Colonic mucosa (tissue), 4 donors: ENCODE measurements around the gene TNIK. TPM values are rescaled to one million over a fixed set of nuclear protein-coding genes. Genes with fewer than 3 reads are reported as not detected.

Experiments used
- DNase-seq: peaks from one replicate; pipeline ENCODE4 v3.0.0-alpha.2; 2020
- H3K27ac ChIP-seq: fragments of 200-600 bp; one replicate; pipeline ENCODE4 v1.8.0; 2021
- H3K27me3 ChIP-seq: fragments of 200-600 bp; one replicate; pipeline ENCODE4 v1.8.0; 2021
- H3K36me3 ChIP-seq: fragments of 200-600 bp; one replicate; pipeline ENCODE4 v1.8.0; 2021
- H3K4me1 ChIP-seq: fragments of 200-600 bp; one replicate; pipeline ENCODE4 v1.8.0; 2021; ENCODE audit warnings: mild to moderate bottlenecking
- H3K4me3 ChIP-seq: fragments of 200-600 bp; one replicate; pipeline ENCODE4 v1.8.0; 2021
- H3K9ac ChIP-seq, 2 donors: one replicate each; pipeline ENCODE4 v1.7.0; 2013; ENCODE audit warnings: control low read depth in 2 of 2, low read depth in 2 of 2, low read length in 2 of 2
- H3K9me3 ChIP-seq: fragments of 200-600 bp; one replicate; pipeline ENCODE4 v1.8.0; 2021
- intact Hi-C: fragments of 100-400 bp; cut with DNase I; formaldehyde crosslinking; loops from one replicate; pipeline ENCODE4 v1.14.1; 2022
- total RNA-seq, 2 donors: library from RNA; stranded (reverse); fragmentation: NEBNext Ultra II Directional in 1 of 2; extraction: Animal tissue kit (Norgen Biotek cat#: 25700) in 1 of 2; gene quantifications; one replicate each; pipeline ENCODE4 v1.2.1, GENCODE V29; 2021
- TF ChIP-seq, protein P1 (sequence below): fragments of 200-600 bp; IDR thresholded peaks from one replicate; pipeline ENCODE4 v1.8.0; 2022; ENCODE audit warnings: antibody characterized with exemption, mild to moderate bottlenecking
- donor health status: healthy.
- donor health status: DM: no; HTN: no; CAD: no.
- donor health status: DM: no; HTN: no; CAD: no.

TNIK gene
- total RNA-seq, 2 donors from 2014 or later: 19.9 to 30.9 TPM

GRCh38 chr3:171417813-171418212, 42.4 kb downstream of the TNIK start:
- Histone ChIP-seq H3K4me3 (no peak overlapping the region), H3K27ac (no peak overlapping the region), H3K36me3 (no peaks in the 10 kb centered on the region), H3K9me3 (no peaks in the 10 kb centered on the region), H3K9ac (no peak overlapping the region), H3K27me3 (no peaks in the 10 kb centered on the region), H3K4me1 (no peaks in the 10 kb centered on the region)
- no peak for DNase-seq
- intact Hi-C loops: no loop called here
- TF ChIP-seq, protein P1, sequence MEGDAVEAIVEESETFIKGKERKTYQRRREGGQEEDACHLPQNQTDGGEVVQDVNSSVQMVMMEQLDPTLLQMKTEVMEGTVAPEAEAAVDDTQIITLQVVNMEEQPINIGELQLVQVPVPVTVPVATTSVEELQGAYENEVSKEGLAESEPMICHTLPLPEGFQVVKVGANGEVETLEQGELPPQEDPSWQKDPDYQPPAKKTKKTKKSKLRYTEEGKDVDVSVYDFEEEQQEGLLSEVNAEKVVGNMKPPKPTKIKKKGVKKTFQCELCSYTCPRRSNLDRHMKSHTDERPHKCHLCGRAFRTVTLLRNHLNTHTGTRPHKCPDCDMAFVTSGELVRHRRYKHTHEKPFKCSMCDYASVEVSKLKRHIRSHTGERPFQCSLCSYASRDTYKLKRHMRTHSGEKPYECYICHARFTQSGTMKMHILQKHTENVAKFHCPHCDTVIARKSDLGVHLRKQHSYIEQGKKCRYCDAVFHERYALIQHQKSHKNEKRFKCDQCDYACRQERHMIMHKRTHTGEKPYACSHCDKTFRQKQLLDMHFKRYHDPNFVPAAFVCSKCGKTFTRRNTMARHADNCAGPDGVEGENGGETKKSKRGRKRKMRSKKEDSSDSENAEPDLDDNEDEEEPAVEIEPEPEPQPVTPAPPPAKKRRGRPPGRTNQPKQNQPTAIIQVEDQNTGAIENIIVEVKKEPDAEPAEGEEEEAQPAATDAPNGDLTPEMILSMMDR: no peak

DNA sequence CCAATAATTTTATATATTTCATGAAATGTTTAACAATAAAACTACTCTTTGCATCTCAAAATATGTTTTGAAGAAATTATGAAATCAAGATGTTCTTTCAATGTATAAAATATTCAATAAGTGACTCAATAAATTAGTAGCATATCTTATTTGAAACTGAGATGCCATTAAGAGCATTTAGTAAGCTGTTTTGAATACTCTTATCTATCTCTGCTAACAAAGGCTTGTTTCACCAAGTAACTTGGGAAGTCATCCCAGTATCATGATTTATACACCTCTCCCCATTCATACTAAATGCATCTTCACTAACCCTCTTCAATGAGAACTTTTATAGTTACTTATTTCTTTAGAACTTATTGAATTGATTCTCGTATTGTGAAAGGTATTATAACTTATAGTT, 43.1 kb downstream of the TNIK start:
- intact Hi-C loops: no loop called here
- H3K27ac ChIP-seq: no peak overlapping the region

DNA sequence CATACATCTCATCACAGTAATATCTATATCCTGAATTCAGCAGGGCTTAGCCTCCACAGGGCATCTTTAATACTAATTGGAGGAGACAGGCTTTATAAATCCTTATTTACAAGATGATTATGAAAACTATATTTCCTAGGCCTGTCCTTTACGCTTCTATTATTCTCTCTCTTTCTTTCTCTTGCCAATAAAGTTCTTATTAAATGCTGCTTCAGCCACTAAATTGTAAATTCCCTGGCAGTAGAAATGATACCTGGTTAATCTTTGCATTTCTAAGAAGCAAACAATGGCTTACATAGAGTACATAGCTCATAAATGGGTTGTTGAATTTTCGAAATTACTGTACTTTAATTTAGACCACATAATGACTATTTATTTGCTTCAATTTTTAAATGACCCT, 43.5 kb downstream of the TNIK start:
- Histone ChIP-seq H3K36me3 (no peaks in the 10 kb centered on the region), H3K4me1 (no peaks in the 10 kb centered on the region), H3K9ac (no peak overlapping the region), H3K4me3 (no peak overlapping the region), H3K9me3 (no peaks in the 10 kb centered on the region), H3K27ac (no peak overlapping the region), H3K27me3 (no peaks in the 10 kb centered on the region)
- TF ChIP-seq, protein P1: no peak
- intact Hi-C loops: no loop called here
- DNase-seq: no peak

More for the DNA sequence above, 43.1 kb downstream of the TNIK start:
- Histone ChIP-seq H3K36me3 (no peaks in the 10 kb centered on the region), H3K4me3 (no peak overlapping the region), H3K9me3 (no peaks in the 10 kb centered on the region), H3K4me1 (no peaks in the 10 kb centered on the region), H3K27me3 (no peaks in the 10 kb centered on the region), H3K9ac (no peak overlapping the region)
- TF ChIP-seq, protein P1: no peak
- DNase-seq: no peak

DNA sequence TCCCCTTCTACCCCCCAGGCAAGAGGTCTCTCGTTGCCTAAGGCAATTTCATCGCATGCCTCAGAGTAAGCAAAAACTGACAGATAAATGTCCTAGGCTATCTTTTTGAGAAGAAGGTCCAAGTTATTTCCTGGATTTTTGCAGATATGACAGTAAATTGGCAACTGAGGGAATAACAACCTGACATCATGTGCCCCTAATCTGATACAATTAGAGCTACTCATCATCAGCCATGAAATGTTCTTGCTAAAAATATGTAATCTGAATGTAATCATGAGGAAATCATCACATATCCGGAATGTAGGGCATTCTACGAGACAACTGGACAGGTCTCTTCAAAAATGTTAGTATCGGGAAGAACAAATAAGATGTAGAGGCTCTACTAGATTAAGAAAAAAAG, 44.1 kb downstream of the TNIK start:
- no peaks in the 10 kb centered on the region for H3K9me3 ChIP-seq
- no peak for DNase-seq
- intact Hi-C loops: no loop called here
- H3K9ac ChIP-seq: no peak overlapping the region
- H3K4me1 ChIP-seq: no peaks in the 10 kb centered on the region
- no peaks in the 10 kb centered on the region for H3K36me3 ChIP-seq
- H3K4me3 ChIP-seq: no peak overlapping the region
- H3K27me3 ChIP-seq: no peaks in the 10 kb centered on the region
- no peak overlapping the region for H3K27ac ChIP-seq
- TF ChIP-seq, protein P1: no peak

DNA sequence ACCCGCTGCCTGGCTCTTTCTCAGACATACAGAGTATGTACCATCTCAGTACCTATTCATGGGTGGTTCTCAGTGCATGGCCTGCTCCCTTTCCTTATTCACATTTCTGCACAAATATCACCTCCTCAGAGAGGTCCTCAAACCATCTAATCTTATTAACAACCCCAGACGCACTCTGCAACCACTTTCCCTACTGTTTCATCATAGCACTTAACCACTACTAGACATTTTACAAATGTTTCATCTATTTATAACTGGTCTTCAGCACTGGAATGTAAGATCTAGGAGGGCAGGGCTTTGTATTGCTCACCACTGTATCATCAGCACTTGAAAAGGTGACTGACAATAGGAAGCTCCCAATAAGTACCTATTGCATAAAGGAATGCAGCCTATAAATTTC, 45.1 kb downstream of the TNIK start:
- DNase-seq: no peak
- H3K36me3 ChIP-seq: no peaks in the 10 kb centered on the region
- H3K9ac ChIP-seq: no peak overlapping the region
- no peaks in the 10 kb centered on the region for H3K4me1 ChIP-seq
- H3K27ac ChIP-seq: no peak overlapping the region
- TF ChIP-seq, protein P1: no peak
- H3K27me3 ChIP-seq: no peaks in the 10 kb centered on the region
- H3K4me3 ChIP-seq: no peak overlapping the region
- H3K9me3 ChIP-seq: no peaks in the 10 kb centered on the region
- intact Hi-C loops: no loop called here

DNA sequence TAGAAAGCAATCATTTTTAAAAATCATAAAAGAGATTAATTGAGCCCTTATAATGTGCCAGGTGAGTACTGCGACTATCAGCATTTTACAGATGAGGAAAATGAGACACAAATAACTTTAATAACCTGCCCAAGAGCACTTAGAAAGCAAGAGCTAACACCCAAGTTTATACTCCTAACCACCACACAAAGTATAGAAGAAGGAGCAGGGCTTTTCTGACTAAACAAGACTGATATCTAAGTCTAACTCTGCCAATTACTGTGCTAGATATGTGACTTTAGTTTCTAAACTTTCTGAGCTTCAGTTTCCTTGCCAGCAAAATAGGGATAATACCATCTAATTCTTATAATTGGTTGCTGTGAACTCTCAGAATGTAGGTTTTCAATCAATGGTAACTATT, 47.7 kb downstream of the TNIK start:
- Histone ChIP-seq H3K9ac (no peak overlapping the region), H3K9me3 (no peaks in the 10 kb centered on the region), H3K27me3 (no peaks in the 10 kb centered on the region), H3K4me3 (no peak overlapping the region), H3K4me1 (no peaks in the 10 kb centered on the region), H3K27ac (no peak overlapping the region), H3K36me3 (no peaks in the 10 kb centered on the region)
- intact Hi-C loops: no loop called here
- TF ChIP-seq, protein P1: no peak
- no peak for DNase-seq
